ENCODE data around the gene INPP5A.
"Not testable (repeated sequence)": the region's sequence is repeated elsewhere in the genome, so short reads cannot be mapped to it uniquely, and the experiment has no call there.

The INPP5A gene

GRCh38 chr10:132732518-132732917, 194.9 kb downstream of the INPP5A start:
- DNase-seq: no peak

- DNase-seq: no peak
Observed at GRCh38 chr10:132733926-132734325, 196.3 kb downstream of the INPP5A start.

GRCh38 chr10:132735341-132735775, 197.8 kb downstream of the INPP5A start:
- no peak for DNase-seq

- DNase-seq: no peak
Observed at GRCh38 chr10:132735923-132736391, 198.4 kb downstream of the INPP5A start.

- no peak for DNase-seq
Observed at GRCh38 chr10:132737390-132738048, 199.9 kb downstream of the INPP5A start.

- DNase-seq: no peak
Observed at GRCh38 chr10:132738454-132739224, 201.1 kb downstream of the INPP5A start.

GRCh38 chr10:132739225-132739613, 201.6 kb downstream of the INPP5A start:
- no peak for DNase-seq

- DNase-seq: no peak
Observed at GRCh38 chr10:132740588-132740987, 203.0 kb downstream of the INPP5A start.

GRCh38 chr10:132742167-132742836, 204.7 kb downstream of the INPP5A start:
- DNase-seq: no peak

GRCh38 chr10:132742837-132743194, 205.2 kb downstream of the INPP5A start:
- no peak for DNase-seq

GRCh38 chr10:132743196-132743924, 205.8 kb downstream of the INPP5A start:
- DNase-seq: not testable (repeated sequence)

GRCh38 chr10:132743925-132744490, 206.4 kb downstream of the INPP5A start:
- DNase-seq: no peak

GRCh38 chr10:132744839-132745238, 207.3 kb downstream of the INPP5A start:
- DNase-seq: no peak

GRCh38 chr10:132745511-132745910, 207.9 kb downstream of the INPP5A start:
- DNase-seq: no peak

- no peak for DNase-seq
Observed at GRCh38 chr10:132745971-132746370, 208.4 kb downstream of the INPP5A start.

GRCh38 chr10:132746386-132746785, 208.8 kb downstream of the INPP5A start:
- no peak for DNase-seq

GRCh38 chr10:132746801-132747625, 209.4 kb downstream of the INPP5A start:
- DNase-seq: no peak

GRCh38 chr10:132748135-132748534, 210.5 kb downstream of the INPP5A start:
- DNase-seq: no peak

- DNase-seq: no peak
Observed at GRCh38 chr10:132748545-132749370, 211.2 kb downstream of the INPP5A start.

- no peak for DNase-seq
Observed at GRCh38 chr10:132749371-132749795, 211.8 kb downstream of the INPP5A start.

GRCh38 chr10:132750936-132751335, 213.3 kb downstream of the INPP5A start:
- DNase-seq: no peak

Data from activated CD4-positive, alpha-beta T cell treated with anti-CD3 and anti-CD28 coated beads, Interleukin-2, amount 50 U/mL, for 48 hours (primary cell).